GM19467 (cell line): ENCODE results near the gene CXXC5.

Source experiments
- ATAC-seq: cut with Tn5 transposase; IDR thresholded peaks from one replicate; pipeline ENCODE4 v1.9.1; 2021; ENCODE audit warnings: mild to moderate bottlenecking, moderate library complexity; ENCODE audit not compliant: unreplicated experiment

Gene CXXC5

GRCh38 chr5:139690803-139691629 lies 42.9 kb downstream of the CXXC5 start:
- no peak for ATAC-seq

- ATAC-seq, result no peak
These were observed 44.0 kb downstream of the CXXC5 start for GRCh38 chr5:139692148-139692547.

- no peak for ATAC-seq
These were observed 44.6 kb downstream of the CXXC5 start for GRCh38 chr5:139692679-139693308.

- no peak for ATAC-seq
These were observed 45.7 kb downstream of the CXXC5 start for GRCh38 chr5:139693676-139694364.

- ATAC-seq, result no peak
These were observed 46.5 kb downstream of the CXXC5 start for GRCh38 chr5:139694556-139695177.

GRCh38 chr5:139695178-139695573 lies 47.0 kb downstream of the CXXC5 start:
- no peak for ATAC-seq

GRCh38 chr5:139696167-139696893 lies 48.2 kb downstream of the CXXC5 start:
- no peak for ATAC-seq

- ATAC-seq, result no peak
These were observed 48.9 kb downstream of the CXXC5 start for GRCh38 chr5:139696894-139697658.

- ATAC-seq, result no peak
These were observed 50.5 kb downstream of the CXXC5 start for GRCh38 chr5:139698490-139699146.

- no peak for ATAC-seq
These were observed 51.2 kb downstream of the CXXC5 start for GRCh38 chr5:139699351-139699750.

GRCh38 chr5:139700711-139701055 lies 52.5 kb downstream of the CXXC5 start:
- ATAC-seq, result no peak

GRCh38 chr5:139701056-139701741 lies 53.0 kb downstream of the CXXC5 start:
- ATAC-seq, result no peak

- ATAC-seq, result no peak
These were observed 54.4 kb downstream of the CXXC5 start for GRCh38 chr5:139702548-139702947.

- ATAC-seq, result no peak
These were observed 56.6 kb downstream of the CXXC5 start for GRCh38 chr5:139704748-139705147.

- no peak for ATAC-seq
These were observed 57.0 kb downstream of the CXXC5 start for GRCh38 chr5:139705191-139705590.

GRCh38 chr5:139705655-139706587 lies 57.8 kb downstream of the CXXC5 start:
- no peak for ATAC-seq

GRCh38 chr5:139707445-139708003 lies 59.4 kb downstream of the CXXC5 start:
- no peak for ATAC-seq

- no peak for ATAC-seq
These were observed 60.3 kb downstream of the CXXC5 start for GRCh38 chr5:139708434-139708861.
